Right atrium auricular region (tissue), 2 donors: ENCODE data around the gene AKIRIN2. TPM values are rescaled to one million over a fixed set of nuclear protein-coding genes. Genes with fewer than 3 reads are reported as not detected.
"Not testable (repeated sequence)": the region's sequence is repeated elsewhere in the genome, so short reads cannot be mapped to it uniquely, and the experiment has no call there.

Experiments
- DNase-seq: peaks from one replicate; pipeline ENCODE4 v3.0.0-alpha.2; 2019; ENCODE audit warnings: low spot score
- H3K27ac ChIP-seq, 2 donors: fragments of 200-600 bp; sonication (generic); 1 replicate in 1 of 2; 2 replicates in 1 of 2; pipeline ENCODE4 v1.5.1; 2016 to 2019
- H3K27me3 ChIP-seq, 2 donors: fragments of 200-600 bp; sonication (generic); one replicate each; pipeline versions ENCODE4 v1.5.1 to v1.6.0; 2017 to 2019
- H3K36me3 ChIP-seq: fragments of 200-600 bp; sonication (generic); one replicate; pipeline ENCODE4 v1.5.1; 2016
- H3K4me1 ChIP-seq, 2 donors: fragments of 200-600 bp; sonication (generic); one replicate each; pipeline versions ENCODE4 v1.5.1 to v1.6.0; 2017 to 2019
- H3K4me3 ChIP-seq, 2 donors: fragments of 200-600 bp; sonication (generic); 1 replicate in 1 of 2; 2 replicates in 1 of 2; pipeline ENCODE4 v1.5.1; 2017 to 2019; ENCODE audit warnings: mild to moderate bottlenecking in 1 of 2, moderate library complexity in 1 of 2
- H3K9me3 ChIP-seq, 2 donors: fragments of 200-600 bp; sonication (generic); one replicate each; pipeline ENCODE4 v1.5.1; 2019
- total RNA-seq, 2 donors: library from RNA; depleted of rRNA; stranded (reverse); fragments of >200 nt; gene quantifications; one replicate each; pipeline ENCODE4 v1.1.0, GENCODE V29; 2016
- TF ChIP-seq, protein P1 (sequence below), 2 donors: fragments of 200-600 bp; sonication (generic); IDR thresholded peaks; one replicate each; pipeline ENCODE4 v1.5.1; 2019; ENCODE audit warnings: antibody characterized with exemption in 2 of 2

AKIRIN2 gene
- total RNA-seq, 2 donors from 2014 or later, result 27.2 to 29.4 TPM

DNA sequence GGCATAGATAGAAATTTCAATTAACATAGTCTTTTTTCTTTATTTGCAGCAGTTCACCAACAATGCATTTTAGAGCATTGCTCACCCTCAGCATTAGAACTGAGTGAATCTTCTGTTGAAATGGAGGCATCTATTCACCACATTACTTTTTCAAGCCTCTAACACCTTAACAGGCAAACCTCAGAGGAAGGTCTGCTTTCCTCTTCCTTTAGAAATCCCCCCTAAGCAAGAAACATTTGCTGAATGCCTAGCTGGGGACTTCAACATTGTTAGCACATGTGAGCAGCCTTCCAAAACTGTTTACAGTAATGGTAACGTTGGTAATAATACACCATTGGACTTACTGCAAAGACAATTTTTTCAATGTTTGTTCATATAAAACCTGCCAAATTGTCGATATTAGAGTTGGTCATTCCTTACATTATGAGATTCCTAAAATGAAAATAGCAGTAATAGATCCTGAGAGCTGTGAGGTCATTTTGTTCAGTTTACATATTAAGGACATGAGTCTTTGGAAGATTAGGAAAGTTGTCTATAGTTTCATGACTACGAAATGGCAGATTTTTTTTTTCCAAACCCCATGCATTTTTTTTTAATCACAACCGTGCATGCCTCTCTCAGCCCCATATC, 20.6 kb upstream of the AKIRIN2 start:
- Histone ChIP-seq H3K36me3 (no peaks in the 10 kb centered on the region), H3K4me3 (no peak overlapping the region), H3K4me1 (peaks cover 0 to 13% of the 10 kb centered on the region in 2 donors), H3K27ac (peak overlapping the region; percentile 21 to 48), H3K9me3 (no peaks in the 10 kb centered on the region), H3K27me3 (no peaks in the 10 kb centered on the region)
- TF ChIP-seq, protein P1, sequence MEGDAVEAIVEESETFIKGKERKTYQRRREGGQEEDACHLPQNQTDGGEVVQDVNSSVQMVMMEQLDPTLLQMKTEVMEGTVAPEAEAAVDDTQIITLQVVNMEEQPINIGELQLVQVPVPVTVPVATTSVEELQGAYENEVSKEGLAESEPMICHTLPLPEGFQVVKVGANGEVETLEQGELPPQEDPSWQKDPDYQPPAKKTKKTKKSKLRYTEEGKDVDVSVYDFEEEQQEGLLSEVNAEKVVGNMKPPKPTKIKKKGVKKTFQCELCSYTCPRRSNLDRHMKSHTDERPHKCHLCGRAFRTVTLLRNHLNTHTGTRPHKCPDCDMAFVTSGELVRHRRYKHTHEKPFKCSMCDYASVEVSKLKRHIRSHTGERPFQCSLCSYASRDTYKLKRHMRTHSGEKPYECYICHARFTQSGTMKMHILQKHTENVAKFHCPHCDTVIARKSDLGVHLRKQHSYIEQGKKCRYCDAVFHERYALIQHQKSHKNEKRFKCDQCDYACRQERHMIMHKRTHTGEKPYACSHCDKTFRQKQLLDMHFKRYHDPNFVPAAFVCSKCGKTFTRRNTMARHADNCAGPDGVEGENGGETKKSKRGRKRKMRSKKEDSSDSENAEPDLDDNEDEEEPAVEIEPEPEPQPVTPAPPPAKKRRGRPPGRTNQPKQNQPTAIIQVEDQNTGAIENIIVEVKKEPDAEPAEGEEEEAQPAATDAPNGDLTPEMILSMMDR (IDR thresholded peaks at IDR 0.05), result no peak
- DNase-seq, result no peak

DNA sequence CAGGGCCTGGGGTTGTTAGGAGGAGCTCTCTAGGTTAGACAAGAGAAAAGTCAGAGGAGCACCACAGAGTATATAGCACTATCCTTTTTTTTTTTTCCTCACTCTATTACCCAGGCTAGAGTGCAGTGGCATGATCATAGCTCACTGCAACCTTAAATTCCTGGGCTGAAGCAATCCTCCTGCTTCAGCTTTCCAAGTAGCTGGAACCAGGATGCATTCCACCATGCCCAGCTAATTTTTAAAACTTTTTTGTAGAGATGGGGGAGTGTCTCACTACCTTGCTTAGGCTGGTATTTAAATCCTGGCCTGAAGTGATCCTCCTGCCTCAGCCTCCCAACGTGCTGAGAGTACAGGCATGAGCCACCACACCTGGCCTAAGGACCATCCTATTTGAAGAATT, 19.3 kb upstream of the AKIRIN2 start:
- Histone ChIP-seq H3K27ac (no peak overlapping the region), H3K9me3 (no peaks in the 10 kb centered on the region), H3K4me1 (peaks cover 0 to 21% of the 10 kb centered on the region in 2 donors), H3K27me3 (no peaks in the 10 kb centered on the region), H3K36me3 (no peaks in the 10 kb centered on the region), H3K4me3 (no peak overlapping the region)
- TF ChIP-seq, protein P1 (IDR thresholded peaks at IDR 0.05), result no peak
- DNase-seq, result no peak

DNA sequence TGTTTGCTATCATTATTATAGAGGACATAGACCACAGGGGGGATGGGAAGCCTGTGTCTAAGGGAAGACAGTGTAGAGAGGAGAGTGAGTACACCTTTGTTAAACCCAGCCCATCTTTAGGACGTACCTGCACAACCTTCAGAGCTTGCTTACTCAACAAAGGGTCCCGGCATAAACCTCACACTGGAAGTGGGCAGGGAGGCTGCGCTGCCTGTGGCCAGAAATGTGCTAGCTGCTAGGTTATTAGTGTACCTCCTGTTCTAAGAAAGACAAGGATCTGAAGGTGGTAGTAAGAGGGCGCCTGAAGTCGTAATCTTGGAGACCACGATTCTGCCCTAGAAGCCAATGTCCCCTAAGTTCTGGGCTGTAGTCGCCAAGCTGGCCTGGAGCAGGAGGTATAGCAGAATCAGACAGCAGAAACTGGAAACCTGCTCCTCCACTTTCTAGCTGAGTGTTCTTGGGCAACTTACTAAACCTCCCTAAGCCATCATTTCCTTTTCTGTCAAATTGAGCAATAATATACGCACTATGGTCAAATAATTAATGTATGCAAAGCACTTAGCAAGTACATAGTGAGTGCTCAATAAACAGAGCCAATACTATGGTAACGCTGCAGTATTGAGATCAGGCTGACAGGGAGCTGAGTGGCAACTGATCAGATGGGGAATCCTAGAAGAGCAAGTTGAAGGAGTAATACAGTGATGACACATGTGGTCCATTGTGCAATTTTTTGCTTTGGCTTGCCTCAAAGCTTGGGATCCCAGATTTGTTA, 16.8 kb upstream of the AKIRIN2 start:
- H3K4me1 ChIP-seq, result peaks cover 0 to 21% of the 10 kb centered on the region in 2 donors
- no peak overlapping the region for H3K4me3 ChIP-seq
- no peaks in the 10 kb centered on the region for H3K36me3 ChIP-seq
- no peaks in the 10 kb centered on the region for H3K27me3 ChIP-seq
- DNase-seq, result no peak
- H3K27ac ChIP-seq, result no peak overlapping the region
- TF ChIP-seq, protein P1 (IDR thresholded peaks at IDR 0.05), result no peak
- no peaks in the 10 kb centered on the region for H3K9me3 ChIP-seq

DNA sequence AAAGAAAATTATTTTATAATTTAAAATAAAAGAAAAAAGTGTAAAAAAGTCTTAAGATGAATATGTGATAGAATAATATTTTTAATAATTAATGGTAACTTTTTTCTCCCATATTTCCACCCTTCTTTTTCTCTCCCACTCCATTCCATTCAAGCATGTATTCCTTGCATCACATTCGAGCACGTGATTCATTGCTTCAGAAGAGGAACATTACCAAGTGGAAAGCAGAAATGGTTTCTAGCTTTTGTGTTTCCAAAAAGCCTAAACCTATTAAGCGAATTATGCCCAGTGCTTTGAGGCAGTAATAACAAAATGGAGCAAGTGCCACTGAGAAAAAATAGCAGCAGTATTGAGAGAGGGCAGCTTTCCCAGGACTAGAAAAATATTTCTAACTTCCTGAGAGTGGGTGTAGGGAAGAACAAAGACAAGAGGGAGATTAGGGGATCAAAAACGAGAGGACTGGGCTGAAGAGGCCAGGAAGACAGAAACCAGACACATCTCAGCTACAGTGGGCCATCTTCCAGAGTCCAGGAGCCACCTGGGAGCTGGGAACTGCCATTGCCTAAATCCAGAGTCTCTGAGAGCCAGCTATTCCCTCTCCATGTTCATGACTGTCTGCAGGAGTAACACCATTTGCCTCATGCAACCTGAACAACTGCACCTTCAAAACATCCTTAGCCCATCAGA, 15.0 kb upstream of the AKIRIN2 start:
- TF ChIP-seq, protein P1 (IDR thresholded peaks at IDR 0.05), result no peak

DNA sequence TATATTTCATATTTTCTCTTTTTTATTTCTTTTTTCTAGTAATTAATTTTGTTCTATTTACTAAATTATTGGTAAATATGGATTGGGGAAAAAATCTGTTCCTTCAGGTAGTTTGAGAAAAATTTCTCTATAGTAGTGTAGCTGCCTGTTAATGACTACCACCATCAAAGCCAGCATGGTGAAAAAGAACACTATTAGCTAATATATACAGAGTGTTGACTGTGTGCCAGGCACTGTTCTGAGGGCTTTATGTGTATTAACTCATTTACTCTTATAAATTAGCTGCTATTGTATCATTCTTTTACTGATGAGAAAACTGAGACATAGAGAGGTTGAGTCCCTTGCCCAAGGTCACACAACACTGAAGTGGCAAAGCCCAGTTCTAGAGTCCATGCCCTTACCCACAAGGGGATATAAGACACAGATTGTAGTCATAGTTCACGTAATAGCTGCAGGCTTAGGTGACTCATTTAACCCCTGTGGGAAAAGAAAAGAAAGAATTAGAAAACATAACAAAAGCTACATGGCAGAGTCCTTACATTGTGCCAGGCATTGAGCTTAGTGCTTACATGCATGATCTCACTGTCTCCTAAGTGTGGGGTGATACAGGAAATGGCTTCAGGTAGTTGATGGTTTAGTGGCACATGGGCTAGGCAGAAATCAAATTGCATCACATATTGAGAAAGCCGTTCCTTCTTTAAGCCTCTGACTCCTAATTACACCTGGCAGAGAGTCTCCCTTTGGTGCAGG, 12.2 kb upstream of the AKIRIN2 start:
- Histone ChIP-seq H3K27me3 (no peaks in the 10 kb centered on the region), H3K4me1 (peaks cover 0 to 8% of the 10 kb centered on the region in 2 donors), H3K27ac (no peak overlapping the region), H3K9me3 (no peaks in the 10 kb centered on the region), H3K36me3 (no peaks in the 10 kb centered on the region), H3K4me3 (no peak overlapping the region)
- DNase-seq, result no peak
- TF ChIP-seq, protein P1 (IDR thresholded peaks at IDR 0.05), result no peak

More for the DNA sequence above, 15.0 kb upstream of the AKIRIN2 start:
- no peaks in the 10 kb centered on the region for H3K9me3 ChIP-seq
- H3K36me3 ChIP-seq, result no peaks in the 10 kb centered on the region
- H3K27me3 ChIP-seq, result no peaks in the 10 kb centered on the region
- H3K27ac ChIP-seq, result peak overlapping the region in 1 of 2 donors; percentile 53
- DNase-seq, result no peak
- H3K4me3 ChIP-seq, result no peak overlapping the region
- H3K4me1 ChIP-seq, result peaks cover 0 to 8% of the 10 kb centered on the region in 2 donors

DNA sequence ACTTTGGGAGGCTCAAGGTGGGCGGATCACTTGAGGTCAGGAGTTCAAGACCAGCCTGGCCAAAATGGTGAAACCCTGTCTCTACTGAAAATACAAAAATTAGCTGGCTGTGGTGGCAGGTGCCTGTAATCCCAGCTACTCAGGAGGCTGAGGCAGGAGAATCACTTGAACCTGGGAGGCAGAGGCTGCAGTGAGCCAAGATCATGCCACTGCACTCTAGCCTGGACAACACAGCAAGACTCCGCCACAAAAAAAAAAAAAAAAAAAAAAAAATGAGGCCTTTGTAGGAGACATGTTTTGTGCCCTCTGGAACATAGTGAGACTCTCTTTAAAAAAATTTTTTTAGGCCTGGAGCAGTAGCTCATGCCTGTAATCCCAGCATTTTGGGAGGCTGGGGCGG, 10.7 kb upstream of the AKIRIN2 start:
- not testable (repeated sequence) for H3K9me3 ChIP-seq, DNase-seq

More for the DNA sequence above, 10.7 kb upstream of the AKIRIN2 start:
- H3K4me1 ChIP-seq, H3K27ac ChIP-seq, H3K27me3 ChIP-seq, H3K4me3 ChIP-seq, H3K36me3 ChIP-seq: not testable (repeated sequence)
